Sigmoid colon (tissue), 7 donors: Measurements from ENCODE around the gene MAPKAP1. TPM values are rescaled to one million over a fixed set of nuclear protein-coding genes. Genes with fewer than 3 reads are reported as not detected.

Experiments
- DNase-seq: peaks from one replicate; pipeline ENCODE4 v3.0.0-alpha.2; 2019
- H3K27ac ChIP-seq, 4 donors: fragments of 200-600 bp; sonication (generic); one replicate each; pipeline ENCODE4 v1.5.1; 2016 to 2019; ENCODE audit warnings: mild to moderate bottlenecking in 1 of 4
- H3K27me3 ChIP-seq, 3 donors: fragments of 200-600 bp; sonication (generic); one replicate each; pipeline ENCODE4 v1.5.1; 2019; ENCODE audit warnings: mild to moderate bottlenecking in 1 of 3
- H3K36me3 ChIP-seq, 4 donors: fragments of 200-600 bp; sonication (generic); one replicate each; pipeline ENCODE4 v1.5.1; 2016 to 2019
- H3K4me1 ChIP-seq, 4 donors: fragments of 200-600 bp; sonication (generic); one replicate each; pipeline ENCODE4 v1.5.1; 2017 to 2019
- H3K4me3 ChIP-seq, 4 donors: fragments of 200-600 bp; sonication (generic); one replicate each; pipeline ENCODE4 v1.5.1; 2017 to 2019; ENCODE audit warnings: mild to moderate bottlenecking in 2 of 4, moderate library complexity in 1 of 4
- H3K9me3 ChIP-seq, 4 donors: fragments of 200-600 bp in 3 of 4; sonication (generic) in 3 of 4; one replicate each; pipeline versions ENCODE4 v1.5.1 to v1.6.1; 2013 to 2019
- EP300 ChIP-seq, 4 donors: sonication (generic); formaldehyde crosslinking; IDR thresholded peaks; one replicate each; pipeline ENCODE4 v1.6.1; 2017; ENCODE audit warnings: antibody characterized with exemption in 4 of 4
- POLR2A ChIP-seq, 2 donors: fragments of 450-650 bp; IDR thresholded peaks; one replicate each; pipeline ENCODE4 v1.6.1; 2016; ENCODE audit warnings: antibody characterized with exemption in 2 of 2, mild to moderate bottlenecking in 2 of 2, moderate library complexity in 2 of 2
- POLR2AphosphoS5 ChIP-seq, 4 donors: sonication (generic); formaldehyde crosslinking; IDR thresholded peaks; one replicate each; pipeline ENCODE4 v1.6.1; 2017; ENCODE audit warnings: antibody characterized with exemption in 4 of 4
- WGBS, 2 donors: extraction: QIAGEN DNeasy Blood & Tissue Kit; methylation state at CpG; one replicate each; pipeline ENCODE4 v1.1.7; 2013; 5-methylcytosine and 5-hydroxymethylcytosine counted together
- intact Hi-C: fragments of 100-400 bp; cut with DNase I; formaldehyde crosslinking; loops from one replicate; pipeline ENCODE4 v1.15.1; 2023
- polyA plus RNA-seq, 3 donors: library from polyadenylated mRNA; stranded (reverse); fragments of 200-250 nt; gene quantifications; one replicate each; pipeline ENCODE4 v1.2.3, GENCODE V29; 2013
- total RNA-seq, 4 donors: library from RNA; depleted of rRNA; stranded (reverse); fragments of >200 nt; gene quantifications; one replicate each; pipeline ENCODE4 v1.1.0, GENCODE V29; 2016
- TF ChIP-seq, protein P1 (sequence below), 4 experiments: fragments of 450-650 bp in 3 of 4; fragments of 200-600 bp in 1 of 4; IDR thresholded peaks; one replicate each; pipeline ENCODE4 v1.5.1; 2016 to 2019; ENCODE audit warnings: antibody characterized with exemption in 4 of 4, mild to moderate bottlenecking in 3 of 4, moderate library complexity in 2 of 4
- donor health status: healthy with polysubstance abuse.
- donor health status: Bipolar disorder and iron deficiency.
- donor health status: healthy.

The MAPKAP1 gene
- total and polyA plus RNA-seq, 7 donors: 37.2 to 155 (median 84.3) TPM

DNA sequence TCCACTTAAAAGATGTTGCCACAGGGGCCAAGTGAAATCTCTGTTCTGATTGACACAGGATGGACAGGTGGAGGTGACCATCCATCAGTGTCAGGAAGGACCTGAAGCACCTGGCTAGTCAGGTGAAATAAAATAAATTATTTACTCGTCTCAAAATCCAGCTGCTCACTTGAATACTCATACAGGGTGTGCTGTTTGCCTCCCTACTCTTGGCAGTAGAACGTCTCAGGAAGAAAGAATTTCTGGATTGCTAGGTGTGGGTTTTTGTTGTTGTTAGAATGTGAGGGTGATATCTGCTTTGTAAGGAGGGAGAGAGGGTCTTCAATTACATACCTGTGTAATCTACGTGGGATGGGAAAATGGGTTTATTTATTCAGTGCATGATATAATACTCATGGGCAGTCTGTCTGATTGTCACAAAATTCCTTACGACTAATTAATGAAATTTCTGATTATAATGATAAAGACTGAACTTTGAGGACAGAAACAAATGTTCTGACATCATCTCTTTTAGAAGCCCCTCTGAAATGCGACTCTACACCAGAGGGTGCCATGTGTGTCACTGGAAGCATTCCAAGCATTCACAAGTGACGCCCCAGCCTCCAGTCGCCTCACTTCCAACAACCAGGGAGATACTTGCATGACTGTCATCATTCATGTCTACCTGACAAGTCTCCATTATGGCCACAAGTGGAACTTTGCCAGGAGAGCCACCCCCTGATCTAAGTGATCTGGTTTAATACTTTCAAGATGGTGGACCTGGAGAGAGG lies 227.0 kb downstream of the MAPKAP1 start:
- intact Hi-C loops: loop anchor here (5.0 kb wide), 1 partner anchor 67 kb away; no protein-coding TSS in a partner anchor
- Histone ChIP-seq H3K9me3 (no peaks in the 10 kb centered on the region), H3K27me3 (no peaks in the 10 kb centered on the region), H3K4me3 (no peak overlapping the region), H3K27ac (no peak overlapping the region), H3K4me1 (peaks cover 0 to 26% (median 15%) of the 10 kb centered on the region in 4 donors), H3K36me3 (peaks cover 0 to 8% (median 0%) of the 10 kb centered on the region in 4 donors)
- 90 to 95% methylated on average over 7 of the region's 7 CpGs for WGBS, 2 donors
- no peak for DNase-seq
- TF ChIP-seq POLR2A (IDR thresholded peaks at IDR 0.05) (no peak), EP300 (IDR thresholded peaks at IDR 0.05) (no peak), POLR2AphosphoS5 (IDR thresholded peaks at IDR 0.05) (no peak)
- TF ChIP-seq, protein P1, sequence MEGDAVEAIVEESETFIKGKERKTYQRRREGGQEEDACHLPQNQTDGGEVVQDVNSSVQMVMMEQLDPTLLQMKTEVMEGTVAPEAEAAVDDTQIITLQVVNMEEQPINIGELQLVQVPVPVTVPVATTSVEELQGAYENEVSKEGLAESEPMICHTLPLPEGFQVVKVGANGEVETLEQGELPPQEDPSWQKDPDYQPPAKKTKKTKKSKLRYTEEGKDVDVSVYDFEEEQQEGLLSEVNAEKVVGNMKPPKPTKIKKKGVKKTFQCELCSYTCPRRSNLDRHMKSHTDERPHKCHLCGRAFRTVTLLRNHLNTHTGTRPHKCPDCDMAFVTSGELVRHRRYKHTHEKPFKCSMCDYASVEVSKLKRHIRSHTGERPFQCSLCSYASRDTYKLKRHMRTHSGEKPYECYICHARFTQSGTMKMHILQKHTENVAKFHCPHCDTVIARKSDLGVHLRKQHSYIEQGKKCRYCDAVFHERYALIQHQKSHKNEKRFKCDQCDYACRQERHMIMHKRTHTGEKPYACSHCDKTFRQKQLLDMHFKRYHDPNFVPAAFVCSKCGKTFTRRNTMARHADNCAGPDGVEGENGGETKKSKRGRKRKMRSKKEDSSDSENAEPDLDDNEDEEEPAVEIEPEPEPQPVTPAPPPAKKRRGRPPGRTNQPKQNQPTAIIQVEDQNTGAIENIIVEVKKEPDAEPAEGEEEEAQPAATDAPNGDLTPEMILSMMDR (IDR thresholded peaks at IDR 0.05): no peak

DNA sequence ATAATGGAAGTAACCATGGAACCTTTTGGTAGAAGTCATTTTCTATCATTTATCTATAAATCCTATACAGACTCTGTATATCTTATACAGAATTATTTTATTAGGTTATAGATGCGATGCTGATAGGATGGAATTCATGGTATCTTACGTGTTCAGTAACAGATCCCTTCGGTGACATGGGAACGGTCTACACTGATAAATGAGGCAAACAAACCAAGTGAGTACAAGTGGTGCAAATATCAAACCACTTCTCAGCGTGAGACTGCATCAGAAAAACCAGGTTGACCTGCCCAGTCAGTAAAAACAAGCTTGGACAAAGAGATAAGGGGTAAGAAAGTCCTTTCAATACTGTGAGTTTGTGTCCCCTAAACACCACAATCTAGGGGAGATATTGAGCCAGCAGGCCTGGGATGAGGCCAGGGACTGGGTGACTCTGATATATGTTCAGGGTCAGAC lies 229.9 kb downstream of the MAPKAP1 start:
- DNase-seq: no peak
- H3K4me3 ChIP-seq: no peak overlapping the region
- H3K36me3 ChIP-seq: peaks cover 0 to 8% (median 0%) of the 10 kb centered on the region in 4 donors
- peaks cover 0 to 32% (median 26%) of the 10 kb centered on the region in 4 donors for H3K4me1 ChIP-seq
- TF ChIP-seq, protein P1 (IDR thresholded peaks at IDR 0.05): no peak
- TF ChIP-seq POLR2AphosphoS5 (IDR thresholded peaks at IDR 0.05) (no peak), EP300 (IDR thresholded peaks at IDR 0.05) (no peak), POLR2A (IDR thresholded peaks at IDR 0.05) (no peak)
- 97 to 98% methylated on average over 5 of the region's 5 CpGs for WGBS, 2 donors
- peak overlapping the region in 1 of 4 donors; percentile 19 for H3K27ac ChIP-seq
- no peaks in the 10 kb centered on the region for H3K27me3 ChIP-seq
- intact Hi-C loops: no loop called here
- H3K9me3 ChIP-seq: no peaks in the 10 kb centered on the region

- H3K27me3 ChIP-seq: no peaks in the 10 kb centered on the region
- H3K36me3 ChIP-seq: peaks cover 0 to 8% (median 0%) of the 10 kb centered on the region in 4 donors
- intact Hi-C loops: no loop called here
- no peak overlapping the region for H3K4me3 ChIP-seq
- H3K27ac ChIP-seq: peak overlapping the region in 1 of 4 donors; percentile 19
- TF ChIP-seq, protein P1 (IDR thresholded peaks at IDR 0.05): no peak
- TF ChIP-seq POLR2A (IDR thresholded peaks at IDR 0.05) (no peak), POLR2AphosphoS5 (IDR thresholded peaks at IDR 0.05) (no peak), EP300 (IDR thresholded peaks at IDR 0.05) (no peak)
- no peaks in the 10 kb centered on the region for H3K9me3 ChIP-seq
- WGBS, 2 donors: 52 to 80% methylated on average over 6 of the region's 6 CpGs
- DNase-seq: no peak
- peaks cover 0 to 37% (median 31%) of the 10 kb centered on the region in 4 donors for H3K4me1 ChIP-seq
Measured at GRCh38 chr9:125476645-125477044, 230.4 kb downstream of the MAPKAP1 start.

DNA sequence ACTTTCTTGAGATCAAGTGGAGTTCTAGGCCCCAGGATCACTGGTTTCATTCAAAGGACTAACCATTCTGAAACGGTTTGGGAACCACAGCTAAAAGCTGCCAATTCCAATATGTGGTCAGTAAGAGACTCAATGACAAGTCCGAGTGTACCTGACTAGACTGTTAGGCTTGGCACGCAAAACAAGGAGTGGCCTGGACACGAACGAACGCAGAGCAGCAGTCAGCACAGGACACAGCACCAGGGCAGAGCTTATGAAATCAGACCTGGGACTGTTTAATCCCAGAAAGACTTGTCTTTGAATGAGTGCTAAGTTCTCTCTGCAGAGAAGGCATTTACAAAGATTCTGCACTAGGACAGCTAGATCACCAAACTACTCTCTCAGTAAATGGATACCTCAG lies 231.6 kb downstream of the MAPKAP1 start:
- Histone ChIP-seq H3K27ac (peak overlapping the region in 1 of 4 donors; percentile 76), H3K4me1 (peaks cover 0 to 50% (median 43%) of the 10 kb centered on the region in 4 donors), H3K4me3 (no peak overlapping the region), H3K27me3 (no peaks in the 10 kb centered on the region), H3K36me3 (peaks cover 0 to 8% (median 0%) of the 10 kb centered on the region in 4 donors), H3K9me3 (no peaks in the 10 kb centered on the region)
- TF ChIP-seq EP300 (IDR thresholded peaks at IDR 0.05) (no peak), POLR2A (IDR thresholded peaks at IDR 0.05) (no peak), POLR2AphosphoS5 (IDR thresholded peaks at IDR 0.05) (no peak)
- TF ChIP-seq, protein P1 (IDR thresholded peaks at IDR 0.05): no peak
- intact Hi-C loops: no loop called here
- WGBS, 2 donors: 92 to 93% methylated on average over 6 of the region's 6 CpGs
- DNase-seq: no peak
